Endothelial cell of umbilical vein (primary cell): ENCODE measurements around the gene NTRK2. TPM values are rescaled to one million over a fixed set of nuclear protein-coding genes. Genes with fewer than 3 reads are reported as not detected.

Experiments
- BruUV-seq: library from RNA; stranded (reverse); fragments of 400-500 nt; replicated peaks from 2 replicates; lab custom pipeline; 2021; lab: Mats Ljungman, UMichigan
- CTCF ChIA-PET: fragments of 300-600, 350-600 bp; sonication (Branson Sonifier 250); formaldehyde crosslinking; loops from one replicate; lab custom pipeline; 2021; ENCODE audit warnings: antibody characterized with exemption, inconsistent platforms; lab: Charles Lee
- POLR2A ChIA-PET: fragments of 300-600, 350-600 bp; sonication (Branson Sonifier 250); formaldehyde crosslinking; loops from one replicate; lab custom pipeline; 2021; ENCODE audit warnings: antibody characterized with exemption, inconsistent platforms; lab: Charles Lee
- DNase-seq: peaks from one replicate; pipeline ENCODE4 v3.0.0-alpha.2; 2011; ENCODE audit warnings: low read depth, low spot score
- FAIRE-seq: peaks from 2 replicates; lab custom pipeline; 2011; peaks lifted over from hg19 to GRCh38; lab: Jason Lieb, UNC
- H2AFZ ChIP-seq: 2 replicates; pipeline ENCODE4 v1.6.0; 2012; ENCODE audit warnings: low read depth, low read length, control low read depth, inconsistent platforms
- H3K27ac ChIP-seq: 2 replicates; pipeline ENCODE4 v1.5.1; 2011; ENCODE audit warnings: low read depth, mild to moderate bottlenecking, control low read depth, low read length, moderate library complexity; ENCODE audit not compliant: insufficient read depth
- H3K27me3 ChIP-seq, 2 experiments: 2 replicates each; pipeline versions ENCODE4 v1.6.0 to v1.6.1; 2011; ENCODE audit warnings: low read length in 2 of 2, mixed read lengths in 1 of 2; ENCODE audit not compliant: control insufficient read depth in 2 of 2, insufficient read depth in 2 of 2
- H3K36me3 ChIP-seq, 2 experiments: 2 replicates in 1 of 2; 3 replicates in 1 of 2; pipeline ENCODE4 v1.5.1; 2011; ENCODE audit warnings: low read length in 2 of 2, mild to moderate bottlenecking in 1 of 2, moderate library complexity in 1 of 2; ENCODE audit not compliant: control insufficient read depth in 2 of 2, insufficient read depth in 2 of 2; ENCODE audit errors: extremely low read depth in 1 of 2
- H3K4me1 ChIP-seq: 3 replicates; pipeline ENCODE4 v1.5.1; 2011; ENCODE audit warnings: mild to moderate bottlenecking, low read length; ENCODE audit not compliant: control insufficient read depth, insufficient read depth; ENCODE audit errors: extremely low read depth
- H3K4me2 ChIP-seq: 2 replicates; pipeline ENCODE4 v1.6.1; 2011; ENCODE audit warnings: low read length, control low read depth, mixed read lengths; ENCODE audit not compliant: insufficient read depth
- H3K4me3 ChIP-seq, 3 experiments: fragments of 200-600 bp in 1 of 3; sonication (generic), shearing (Covaris generic) in 1 of 3; replicated peaks in 1 of 3; 2 replicates each; pipeline ENCODE4 v1.5.1; 2011 to 2016; ENCODE audit warnings: control low read depth in 3 of 3, low read length in 3 of 3, mild to moderate bottlenecking in 2 of 3, inconsistent platforms in 1 of 3, low read depth in 1 of 3, moderate library complexity in 1 of 3; ENCODE audit not compliant: insufficient read depth in 1 of 3
- H3K79me2 ChIP-seq: 2 replicates; pipeline ENCODE4 v1.6.0; 2012; ENCODE audit warnings: low read length, inconsistent platforms; ENCODE audit not compliant: control insufficient read depth, insufficient read depth
- H3K9ac ChIP-seq: replicated peaks from 2 replicates; pipeline ENCODE3; 2011; ENCODE audit warnings: low read length, control low read depth; ENCODE audit not compliant: insufficient read depth; ENCODE audit errors: extremely low read depth
- H3K9me1 ChIP-seq: replicated peaks from 3 replicates; pipeline ENCODE4 v1.6.0; 2011; ENCODE audit warnings: mild to moderate bottlenecking, low read length; ENCODE audit not compliant: control insufficient read depth, insufficient read depth; ENCODE audit errors: extremely low read depth
- H3K9me3 ChIP-seq: replicated peaks from 2 replicates; pipeline ENCODE4 v1.5.1; 2012; ENCODE audit warnings: low read length, inconsistent platforms; ENCODE audit not compliant: control insufficient read depth, insufficient read depth
- H4K20me1 ChIP-seq: replicated peaks from 2 replicates; pipeline ENCODE3; 2011; ENCODE audit warnings: mild to moderate bottlenecking, low read length; ENCODE audit not compliant: control insufficient read depth, insufficient read depth; ENCODE audit errors: extremely low read depth
- CTCF ChIP-seq, 2 donors: IDR thresholded peaks; 1 replicate in 1 of 2; 2 replicates in 1 of 2; pipeline ENCODE4 v1.5.1; 2011; ENCODE audit warnings: low read length in 2 of 2, mild to moderate bottlenecking in 2 of 2, moderate library complexity in 2 of 2, control low read depth in 1 of 2, inconsistent platforms in 1 of 2, low read depth in 1 of 2; ENCODE audit not compliant: insufficient read depth in 1 of 2; ENCODE audit errors: extremely low read depth in 1 of 2
- EZH2 ChIP-seq: IDR thresholded peaks from 2 replicates; pipeline ENCODE4 v1.6.1; 2012; ENCODE audit warnings: borderline replicate concordance, low read depth, mild to moderate bottlenecking, moderate library complexity, low read length, inconsistent platforms; ENCODE audit not compliant: severe bottlenecking
- FOS ChIP-seq: IDR thresholded peaks from 2 replicates; pipeline ENCODE4 v1.6.1; 2011; ENCODE audit warnings: mild to moderate bottlenecking, low read length, moderate library complexity, borderline replicate concordance; ENCODE audit not compliant: insufficient read depth
- GATA2 ChIP-seq: IDR thresholded peaks from 2 replicates; pipeline ENCODE4 v1.7.0; 2011; ENCODE audit warnings: low read depth, mild to moderate bottlenecking, moderate library complexity, mixed read lengths, low read length; ENCODE audit not compliant: insufficient read length, insufficient read depth
- JUN ChIP-seq: IDR thresholded peaks from 2 replicates; pipeline ENCODE4 v1.6.1; 2011; ENCODE audit warnings: borderline replicate concordance, low read depth; ENCODE audit not compliant: insufficient read length, insufficient read depth
- MAX ChIP-seq: IDR thresholded peaks from 2 replicates; pipeline ENCODE4 v1.6.1; 2011; ENCODE audit not compliant: insufficient read depth, insufficient read length
- MYC ChIP-seq: IDR thresholded peaks from one replicate; pipeline ENCODE4 v1.6.1; 2011; ENCODE audit warnings: mild to moderate bottlenecking, low read depth, low read length
- POLR2AphosphoS5 ChIP-seq: IDR thresholded peaks from 2 replicates; pipeline ENCODE4 v1.6.1; 2012; ENCODE audit warnings: low read depth, mild to moderate bottlenecking, control low read depth, low read length, moderate library complexity; ENCODE audit not compliant: insufficient read depth
- dilution Hi-C: fragments of 300-500 bp; cut with MboI; formaldehyde crosslinking; loops from one replicate; pipeline ENCODE4 v1.15.0; 2019; ENCODE audit warnings: low sequenced_read_pairs; ENCODE audit not compliant: extremely low pct_ligation_motif_present
- intact Hi-C: fragments of 100-400 bp; cut with micrococcal nuclease; formaldehyde crosslinking; loops from one replicate; pipeline ENCODE4 v1.10.0; 2022
- polyA plus RNA-seq, 4 experiments: library from polyadenylated mRNA; depleted of rRNA in 3 of 4; stranded (reverse) in 3 of 4; unstranded in 1 of 4; fragments of >200 nt; gene quantifications; 2 replicates each; pipeline versions ENCODE4 v1.2.1 to v1.2.3, GENCODE V29; 2011 to 2012; ENCODE audit warnings: missing spikeins in 1 of 4
- total RNA-seq: library from RNA; stranded (reverse); gene quantifications from 2 replicates; pipeline ENCODE4 v1.2.3, GENCODE V29; 2021

NTRK2 gene
- total and polyA plus RNA-seq, 2 donors (not counting 3 experiments of a cell fraction or from before 2014, with no cell fraction given): 0.01 to 0.13 TPM

- peaks cover 2% of the 10 kb centered on the region for H3K4me1 ChIP-seq
- no peak for TF ChIP-seq CTCF (IDR thresholded peaks at IDR 0.05; ENCODE audit: extremely low read depth in 1 of 2, insufficient read depth in 1 of 2, low read depth in 1 of 2, low read length in 2 of 2)
- TF ChIP-seq POLR2AphosphoS5: no peak
- no peak for TF ChIP-seq FOS
- no peak overlapping the region for H3K9ac ChIP-seq
- POLR2A ChIA-PET: no interaction called here
- no peaks in the 10 kb centered on the region for H3K27me3 ChIP-seq
- CTCF ChIA-PET: no interaction called here
- H3K36me3 ChIP-seq: no peaks in the 10 kb centered on the region
- H3K4me3 ChIP-seq: no peak overlapping the region
- H4K20me1 ChIP-seq: no peaks in the 10 kb centered on the region
- DNase-seq (no peak), FAIRE-seq (no peak)
- H2AFZ ChIP-seq: no peak overlapping the region
- BruUV-seq: no TSS peak
- intact Hi-C loops: no loop called here
- H3K79me2 ChIP-seq: no peaks in the 10 kb centered on the region
- H3K9me1 ChIP-seq: no peaks in the 10 kb centered on the region
- dilution Hi-C loops: no loop called here
- no peak overlapping the region for H3K27ac ChIP-seq
- no peak overlapping the region for H3K4me2 ChIP-seq
- no peaks in the 10 kb centered on the region for H3K9me3 ChIP-seq
Observed at GRCh38 chr9:85020791-85021190, 351.3 kb downstream of the NTRK2 start.

GRCh38 chr9:85021686-85022085, 352.2 kb downstream of the NTRK2 start:
- FAIRE-seq (no peak), DNase-seq (no peak)
- H3K4me1 ChIP-seq: peaks cover 2% of the 10 kb centered on the region
- no peaks in the 10 kb centered on the region for H4K20me1 ChIP-seq
- H3K9me1 ChIP-seq: no peaks in the 10 kb centered on the region
- POLR2A ChIA-PET: no interaction called here
- no peak overlapping the region for H3K9ac ChIP-seq
- no peaks in the 10 kb centered on the region for H3K36me3 ChIP-seq
- no peak overlapping the region for H3K4me2 ChIP-seq
- no peak overlapping the region for H2AFZ ChIP-seq
- H3K27me3 ChIP-seq: no peaks in the 10 kb centered on the region
- TF ChIP-seq CTCF (IDR thresholded peaks at IDR 0.05; ENCODE audit: extremely low read depth in 1 of 2, insufficient read depth in 1 of 2, low read depth in 1 of 2, low read length in 2 of 2) (no peak), MYC (no peak), GATA2 (no peak), EZH2 (no peak), MAX (no peak), FOS (no peak), JUN (no peak)
- H3K4me3 ChIP-seq: no peak overlapping the region
- intact Hi-C loops (no loop called here), dilution Hi-C loops (no loop called here)
- H3K9me3 ChIP-seq: no peaks in the 10 kb centered on the region
- no peak overlapping the region for H3K27ac ChIP-seq
- BruUV-seq: no TSS peak
- no peaks in the 10 kb centered on the region for H3K79me2 ChIP-seq
- CTCF ChIA-PET: no interaction called here
